Naive thymus-derived CD4-positive, alpha-beta T cell (primary cell): ENCODE results near the gene POLN. TPM values are rescaled to one million over a fixed set of nuclear protein-coding genes. Genes with fewer than 3 reads are reported as not detected.

Experiments used
- ATAC-seq: fragments of 150-1000 bp; cut with Tn5 transposase; 2 replicates; pipeline ENCODE4 v1.10.0; 2021; ENCODE audit warnings: mild to moderate bottlenecking, moderate library complexity
- CTCF ChIA-PET: fragments of 350-600 bp; sonication (Branson Sonifier 250); formaldehyde crosslinking; loops from one replicate; lab custom pipeline; 2021; ENCODE audit warnings: antibody characterized with exemption; lab: Charles Lee
- POLR2A ChIA-PET: fragments of 350-600 bp; sonication (Branson Sonifier 250); formaldehyde crosslinking; loops from one replicate; lab custom pipeline; 2021; ENCODE audit warnings: antibody characterized with exemption, inconsistent platforms; lab: Charles Lee
- DNase-seq, 9 donors: peaks; one replicate each; pipeline versions ENCODE4 v3.0.0 to v3.0.0-alpha.2; 2020 to 2022; ENCODE audit warnings: mixed read lengths in 1 of 9
- H3K27ac ChIP-seq: one replicate; pipeline ENCODE4 v1.7.0; 2013; ENCODE audit warnings: mild to moderate bottlenecking, low read depth, low read length, moderate library complexity
- H3K27me3 ChIP-seq, 2 donors: one replicate each; pipeline ENCODE4 v1.7.0; 2013; ENCODE audit warnings: low read length in 2 of 2, mild to moderate bottlenecking in 2 of 2, moderate library complexity in 2 of 2; ENCODE audit not compliant: control insufficient read depth in 2 of 2, insufficient read depth in 2 of 2
- H3K36me3 ChIP-seq, 3 experiments: 1 replicate in 2 of 3; 2 replicates in 1 of 3; pipeline ENCODE4 v1.7.0; 2013; ENCODE audit warnings: low read length in 3 of 3, mild to moderate bottlenecking in 3 of 3, moderate library complexity in 1 of 3; ENCODE audit not compliant: insufficient read depth in 3 of 3, control insufficient read depth in 2 of 3
- H3K4me1 ChIP-seq, 2 donors: one replicate each; pipeline ENCODE4 v1.7.0; 2013; ENCODE audit warnings: low read length in 2 of 2, mild to moderate bottlenecking in 2 of 2, moderate library complexity in 1 of 2; ENCODE audit not compliant: control insufficient read depth in 2 of 2, insufficient read depth in 2 of 2
- H3K4me3 ChIP-seq: 2 replicates; pipeline ENCODE4 v1.7.0; 2013; ENCODE audit warnings: mild to moderate bottlenecking, low read length
- H3K9me3 ChIP-seq, 3 experiments: 1 replicate in 2 of 3; 2 replicates in 1 of 3; pipeline ENCODE4 v1.7.0; 2013; ENCODE audit warnings: low read length in 3 of 3; ENCODE audit not compliant: control insufficient read depth in 2 of 3
- H3K27ac Mint-ChIP-seq, 9 donors: one replicate each; pipeline ENCODE4 v1.8.0; 2020 to 2022; ENCODE audit warnings: mixed read lengths in 9 of 9, mild to moderate bottlenecking in 8 of 9, moderate library complexity in 5 of 9, inconsistent platforms in 2 of 9
- H3K27me3 Mint-ChIP-seq, 5 donors: one replicate each; pipeline ENCODE4 v1.8.0; 2021 to 2022; ENCODE audit warnings: mixed read lengths in 5 of 5, mild to moderate bottlenecking in 1 of 5
- H3K36me3 Mint-ChIP-seq, 5 donors: one replicate each; pipeline ENCODE4 v1.8.0; 2020 to 2022; ENCODE audit warnings: mixed read lengths in 5 of 5, mild to moderate bottlenecking in 3 of 5, inconsistent platforms in 1 of 5
- H3K4me1 Mint-ChIP-seq, 7 donors: one replicate each; pipeline ENCODE4 v1.8.0; 2020 to 2022; ENCODE audit warnings: mixed read lengths in 7 of 7, mild to moderate bottlenecking in 3 of 7, inconsistent platforms in 1 of 7
- H3K4me3 Mint-ChIP-seq, 10 donors: one replicate each; pipeline ENCODE4 v1.8.0; 2020 to 2022; ENCODE audit warnings: mild to moderate bottlenecking in 10 of 10, mixed read lengths in 10 of 10, moderate library complexity in 6 of 10, inconsistent platforms in 2 of 10
- H3K9me3 Mint-ChIP-seq, 11 donors: one replicate each; pipeline ENCODE4 v1.8.0; 2020 to 2022; ENCODE audit warnings: mixed read lengths in 11 of 11, mild to moderate bottlenecking in 4 of 11, inconsistent platforms in 1 of 11, moderate library complexity in 1 of 11
- intact Hi-C, 2 donors: fragments of 100-400 bp; cut with micrococcal nuclease; formaldehyde crosslinking; loops; one replicate each; pipeline ENCODE4 v1.15.1; 2023
- polyA plus RNA-seq, 2 donors: library from polyadenylated mRNA; unstranded; fragments of 300-500 nt; fragmentation: Illumina TruSeq; gene quantifications; one replicate each; pipeline ENCODE4 v1.2.3, GENCODE V29; 2021
- total RNA-seq, 6 experiments: library from RNA in 5 of 6; stranded (reverse) in 5 of 6; gene quantifications; 1 replicate in 5 of 6; 2 replicates in 1 of 6; pipeline ENCODE4 v1.2.3 and lab custom pipeline; 2021 to 2026

POLN gene
- total and polyA plus RNA-seq, 7 experiments from 2014 or later = 0.17 to 5.4 (median 2.9) TPM

DNA sequence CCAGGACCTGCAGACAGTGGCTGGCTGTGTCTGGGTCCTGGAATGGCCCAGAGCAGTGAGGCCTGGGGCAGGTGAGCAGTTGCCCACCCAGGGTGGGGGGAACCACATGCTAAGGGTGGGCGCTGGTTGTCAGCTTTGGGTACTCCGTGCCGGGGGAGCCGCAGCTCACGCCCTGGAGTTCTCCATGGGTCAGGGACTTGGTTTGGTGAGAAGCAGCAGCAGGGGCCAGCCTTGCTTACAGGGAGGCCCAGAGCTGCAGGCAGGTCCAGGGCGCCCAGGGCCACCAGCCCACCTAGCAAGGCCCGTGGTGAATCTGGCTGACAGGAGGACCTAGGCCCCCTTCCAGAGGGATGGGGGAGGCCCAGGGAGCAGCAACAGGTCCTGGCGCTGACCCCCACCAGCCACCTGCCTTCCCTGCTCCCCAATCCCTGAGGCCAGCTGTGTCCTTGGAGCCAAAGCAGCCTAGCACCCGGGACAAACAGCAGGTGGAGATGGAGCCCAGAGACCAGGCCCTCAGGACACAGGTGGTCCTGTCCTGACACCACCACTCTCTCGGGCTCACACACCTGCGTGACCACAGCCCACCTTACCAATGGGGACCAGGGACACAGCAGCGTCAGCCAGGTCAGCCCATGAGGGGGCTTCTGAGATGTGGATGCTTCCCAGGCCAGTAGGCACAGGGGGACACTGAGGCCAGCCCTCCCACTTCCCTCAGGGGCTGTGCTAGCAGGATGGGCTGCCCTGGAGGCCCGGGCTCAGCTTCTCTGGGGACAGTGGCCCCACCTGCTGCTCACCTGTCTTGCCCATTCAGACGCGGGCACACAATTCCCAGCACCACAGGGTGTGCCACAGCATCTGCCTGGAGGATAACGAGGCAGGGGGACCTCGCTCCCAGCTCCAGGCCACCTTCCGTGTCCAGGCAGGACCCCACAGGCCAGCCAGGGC lies 16.4 kb upstream of the POLN start:
- Histone ChIP-seq H3K4me1 (peaks cover 8 to 23% of the 10 kb centered on the region in 2 donors), H3K27ac (no peak overlapping the region), H3K4me3 (no peak overlapping the region), H3K9me3 (no peaks in the 10 kb centered on the region), H3K36me3 (peaks cover 6 to 51% (median 6%) of the 10 kb centered on the region in 3 experiments), H3K27me3 (no peaks in the 10 kb centered on the region)
- ATAC-seq (no peak), DNase-seq (peak in 3 of 9 donors; percentile 7 to 19 (median 8))
- Mint-ChIP-seq H3K27me3 (no peaks in the 10 kb centered on the region), H3K27ac (peak overlapping the region in 1 of 9 donors; percentile 24), H3K4me3 (no peak overlapping the region), H3K9me3 (no peaks in the 10 kb centered on the region), H3K4me1 (peaks cover 0 to 7% (median 0%) of the 10 kb centered on the region in 7 donors), H3K36me3 (peaks cover 0 to 9% (median 0%) of the 10 kb centered on the region in 5 donors)
- CTCF ChIA-PET = no interaction called here
- intact Hi-C loops = no loop called here
- POLR2A ChIA-PET = no interaction called here

DNA sequence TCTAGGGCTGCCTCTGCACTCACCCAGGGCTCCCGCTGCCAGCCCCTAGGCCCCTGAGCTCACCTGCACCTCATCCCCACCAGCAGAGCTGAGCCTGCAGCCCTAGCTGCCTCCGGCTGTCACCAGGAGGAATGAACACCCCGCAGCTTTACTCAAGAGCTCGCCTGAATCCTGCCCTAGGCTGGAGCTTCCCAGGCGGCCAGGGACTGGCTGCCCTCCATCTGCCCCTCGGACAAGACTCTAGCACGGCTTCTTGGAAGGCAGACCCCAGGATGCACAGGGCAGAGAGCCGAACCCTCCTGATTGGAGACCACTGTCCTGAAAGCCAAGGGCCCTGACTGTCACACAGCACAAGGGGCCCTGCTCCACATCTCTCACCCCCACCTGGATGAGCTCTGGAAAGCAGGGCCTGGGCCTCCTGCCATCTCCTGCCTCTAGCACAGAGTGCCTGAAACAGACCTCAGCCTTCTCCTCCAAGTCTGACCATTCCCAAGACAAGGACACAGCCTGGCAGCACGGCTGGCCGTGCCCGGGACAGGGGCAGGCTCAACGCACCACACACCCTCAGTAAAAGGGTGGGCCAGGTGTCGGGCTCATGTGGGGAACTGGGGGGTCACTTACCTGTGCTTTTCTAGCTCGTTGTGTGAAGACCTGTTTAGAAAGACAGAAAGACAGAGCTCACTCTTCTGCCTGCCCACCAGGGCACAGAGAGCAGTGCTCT lies 15.6 kb upstream of the POLN start:
- CTCF ChIA-PET = interaction anchor here (0.6 kb wide), 1 partner anchor 9 kb away, joined by 3 read pairs; no protein-coding TSS in a partner anchor
- Mint-ChIP-seq H3K9me3 (no peaks in the 10 kb centered on the region), H3K36me3 (peaks cover 0 to 9% (median 0%) of the 10 kb centered on the region in 5 donors), H3K27me3 (no peaks in the 10 kb centered on the region), H3K4me1 (peaks cover 0 to 5% (median 0%) of the 10 kb centered on the region in 7 donors), H3K4me3 (no peak overlapping the region), H3K27ac (peak overlapping the region in 2 of 9 donors; percentile 24 to 65)
- DNase-seq = peak in 3 of 9 donors; percentile 4 to 19 (median 4)
- POLR2A ChIA-PET = no interaction called here
- Histone ChIP-seq H3K27me3 (no peaks in the 10 kb centered on the region), H3K4me3 (no peak overlapping the region), H3K36me3 (peaks cover 6 to 57% (median 6%) of the 10 kb centered on the region in 3 experiments), H3K27ac (no peak overlapping the region), H3K9me3 (no peaks in the 10 kb centered on the region), H3K4me1 (peaks cover 8 to 16% of the 10 kb centered on the region in 2 donors)
- no peak for ATAC-seq
- intact Hi-C loops = no loop called here

DNA sequence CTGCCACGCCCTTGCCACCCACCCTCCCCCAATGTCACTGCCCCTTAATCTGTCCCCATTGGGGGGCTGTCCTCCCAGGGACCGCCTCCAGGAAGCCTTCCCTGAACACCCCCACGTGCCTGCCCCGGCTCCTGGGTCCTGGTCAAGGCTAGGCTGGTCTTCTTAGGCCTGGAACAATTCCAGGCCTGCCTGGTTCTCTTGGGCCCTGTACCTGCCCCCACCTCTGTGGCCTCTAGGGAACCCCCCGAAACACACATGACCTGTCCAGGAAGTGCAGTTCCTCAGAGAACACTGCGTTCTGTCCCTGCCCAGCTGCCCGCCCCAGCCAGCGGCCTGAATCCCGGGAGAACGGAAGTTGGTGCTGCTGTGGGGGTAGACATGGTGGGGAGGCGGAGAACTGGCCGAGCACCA lies 14.9 kb upstream of the POLN start:
- Histone ChIP-seq H3K36me3 (peaks cover 6 to 64% (median 6%) of the 10 kb centered on the region in 3 experiments), H3K27me3 (no peaks in the 10 kb centered on the region), H3K27ac (no peak overlapping the region), H3K9me3 (no peaks in the 10 kb centered on the region), H3K4me1 (peaks cover 8 to 16% of the 10 kb centered on the region in 2 donors), H3K4me3 (no peak overlapping the region)
- H3K4me3 Mint-ChIP-seq = no peak overlapping the region
- peak in 2 of 9 donors; percentile 4 to 16 for DNase-seq
- POLR2A ChIA-PET = no interaction called here
- no peaks in the 10 kb centered on the region for H3K27me3 Mint-ChIP-seq
- H3K4me1 Mint-ChIP-seq = peaks cover 0 to 5% (median 0%) of the 10 kb centered on the region in 7 donors
- CTCF ChIA-PET = interaction anchor here (1.0 kb wide), 1 partner anchor 37 kb away, joined by 3 read pairs; no protein-coding TSS in a partner anchor
- intact Hi-C loops = no loop called here
- ATAC-seq = no peak
- H3K36me3 Mint-ChIP-seq = peaks cover 0 to 9% (median 0%) of the 10 kb centered on the region in 5 donors
- no peaks in the 10 kb centered on the region for H3K9me3 Mint-ChIP-seq
- H3K27ac Mint-ChIP-seq = peak overlapping the region in 3 of 9 donors; percentile 17 to 65 (median 43)

DNA sequence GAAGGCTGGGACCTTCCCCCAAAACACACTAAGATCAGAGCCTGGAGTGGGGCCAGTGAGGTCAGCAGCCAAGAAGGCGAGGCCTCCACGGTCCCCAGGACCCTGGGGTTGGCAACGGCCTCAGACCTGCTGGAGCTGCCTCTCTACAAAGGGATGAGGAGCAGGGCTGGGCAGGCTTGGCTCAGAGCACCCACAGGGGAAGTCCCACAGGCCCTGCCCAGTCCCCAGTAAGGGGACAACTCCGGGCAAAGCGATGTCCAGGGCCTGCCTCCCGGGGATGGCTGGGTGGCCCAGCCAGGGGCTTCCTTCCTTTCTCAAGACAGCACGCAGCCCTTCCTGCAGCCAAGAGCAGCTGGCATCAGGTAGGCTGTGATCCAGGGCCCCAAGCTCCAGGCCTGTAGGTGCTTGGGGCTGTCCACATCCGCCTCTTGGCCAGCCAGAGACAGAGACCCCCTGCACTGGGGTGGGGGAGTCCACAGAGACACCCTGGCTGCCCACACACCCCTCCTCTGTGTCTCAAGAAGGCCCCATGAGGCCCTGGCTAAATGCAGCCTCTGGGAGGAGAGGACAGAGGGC lies 14.3 kb upstream of the POLN start:
- ChIA-PET CTCF (interaction anchor here (1.0 kb wide), 1 partner anchor 36 kb away, joined by 3 read pairs; no protein-coding TSS in a partner anchor), POLR2A (no interaction called here)
- Histone ChIP-seq H3K9me3 (no peaks in the 10 kb centered on the region), H3K36me3 (peaks cover 6 to 69% (median 6%) of the 10 kb centered on the region in 3 experiments), H3K4me3 (no peak overlapping the region), H3K4me1 (peaks cover 8 to 16% of the 10 kb centered on the region in 2 donors), H3K27me3 (no peaks in the 10 kb centered on the region), H3K27ac (no peak overlapping the region)
- H3K36me3 Mint-ChIP-seq = peaks cover 0 to 9% (median 0%) of the 10 kb centered on the region in 5 donors
- intact Hi-C loops = no loop called here
- peaks cover 0 to 5% (median 0%) of the 10 kb centered on the region in 7 donors for H3K4me1 Mint-ChIP-seq
- H3K4me3 Mint-ChIP-seq = no peak overlapping the region
- no peaks in the 10 kb centered on the region for H3K9me3 Mint-ChIP-seq
- DNase-seq = peak in 2 of 9 donors; percentile 5 to 19
- no peak overlapping the region for H3K27ac Mint-ChIP-seq
- no peak for ATAC-seq
- no peaks in the 10 kb centered on the region for H3K27me3 Mint-ChIP-seq

DNA sequence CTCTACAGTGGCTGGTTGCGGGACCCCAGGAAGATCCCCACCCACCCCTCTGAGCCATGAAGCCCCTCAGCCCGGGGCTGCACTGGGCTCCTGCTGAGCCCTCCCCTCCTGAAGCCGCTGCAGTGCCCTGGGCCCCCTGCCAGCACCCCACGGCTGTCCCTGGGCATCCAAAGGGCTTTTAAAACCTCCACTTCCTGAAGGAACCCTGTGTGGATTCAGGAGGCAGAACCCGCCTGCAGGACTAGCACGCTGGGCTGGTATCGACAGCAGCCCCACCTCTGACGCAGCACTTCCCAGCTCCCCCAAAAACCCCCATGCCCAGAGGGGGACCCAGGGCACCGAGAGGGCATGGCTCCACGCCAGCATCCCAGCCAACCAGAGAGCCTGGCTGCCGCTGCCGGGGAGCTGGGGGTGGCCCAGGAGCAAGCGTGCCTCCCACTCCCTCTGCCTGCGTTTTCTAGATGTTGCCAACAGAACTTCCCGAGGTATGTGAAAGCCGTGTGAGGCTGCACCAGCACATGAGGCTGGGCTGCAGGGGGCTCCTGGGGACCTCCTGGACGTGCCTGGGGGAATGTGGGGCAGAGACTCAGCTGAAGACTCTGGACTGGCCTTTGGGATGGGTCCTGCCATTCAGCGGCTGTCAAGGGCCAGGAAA lies 13.7 kb upstream of the POLN start:
- H3K4me1 ChIP-seq = peaks cover 6 to 12% of the 10 kb centered on the region in 2 donors
- CTCF ChIA-PET = no interaction called here
- H3K27me3 ChIP-seq = no peaks in the 10 kb centered on the region
- intact Hi-C loops = no loop called here
- POLR2A ChIA-PET = no interaction called here
- H3K36me3 Mint-ChIP-seq = peaks cover 0 to 9% (median 0%) of the 10 kb centered on the region in 5 donors
- H3K27ac ChIP-seq = no peak overlapping the region
- H3K27me3 Mint-ChIP-seq = no peaks in the 10 kb centered on the region
- H3K36me3 ChIP-seq = peaks cover 6 to 75% (median 6%) of the 10 kb centered on the region in 3 experiments
- ATAC-seq (no peak), DNase-seq (peak in 1 of 9 donors; percentile 6)
- H3K4me3 ChIP-seq = no peak overlapping the region
- no peaks in the 10 kb centered on the region for H3K9me3 Mint-ChIP-seq
- no peak overlapping the region for H3K4me3 Mint-ChIP-seq
- no peaks in the 10 kb centered on the region for H3K9me3 ChIP-seq
- H3K27ac Mint-ChIP-seq = no peak overlapping the region
- peaks cover 0 to 5% (median 0%) of the 10 kb centered on the region in 7 donors for H3K4me1 Mint-ChIP-seq
